Vagina (tissue), 2 donors: ENCODE measurements around the gene ADAMTSL1.

Experiments
- CTCF ChIP-seq, 3 experiments: fragments of 450-650 bp in 2 of 3; fragments of 200-600 bp in 1 of 3; sonication (generic) in 1 of 3; IDR thresholded peaks; one replicate each; pipeline ENCODE4 v1.5.1; 2017 to 2019; ENCODE audit warnings: antibody characterized with exemption in 3 of 3, mild to moderate bottlenecking in 2 of 3, moderate library complexity in 2 of 3
- POLR2A ChIP-seq, 2 donors: fragments of 450-650 bp; IDR thresholded peaks; one replicate each; pipeline ENCODE4 v1.6.1; 2017; ENCODE audit warnings: antibody characterized with exemption in 2 of 2, mild to moderate bottlenecking in 2 of 2, moderate library complexity in 2 of 2
- POLR2AphosphoS5 ChIP-seq, 2 donors: sonication (generic); formaldehyde crosslinking; IDR thresholded peaks; one replicate each; pipeline ENCODE4 v1.9.0; 2017; ENCODE audit warnings: antibody characterized with exemption in 2 of 2, mild to moderate bottlenecking in 2 of 2, low read depth in 1 of 2; ENCODE audit not compliant: insufficient read depth in 1 of 2

- TF ChIP-seq CTCF (IDR thresholded peaks at IDR 0.05): no peak
- no peak for TF ChIP-seq POLR2A (IDR thresholded peaks at IDR 0.05)
- no peak for TF ChIP-seq POLR2AphosphoS5 (IDR thresholded peaks at IDR 0.05; ENCODE audit: insufficient read depth in 1 of 2, low read depth in 1 of 2)
Measured at GRCh38 chr9:18820566-18821095, 346.7 kb downstream of the ADAMTSL1 start.
